ENCODE results near the gene PAQR8. TPM values are rescaled to one million over a fixed set of nuclear protein-coding genes. Genes with fewer than 3 reads are reported as not detected.

PAQR8 gene
- total and polyA plus RNA-seq, 7 donors, result 0.39 to 1.3 (median 0.68) TPM

- no peak for DNase-seq
- H3K4me1 ChIP-seq, result no peaks in the 10 kb centered on the region
- peaks cover 2% of the 10 kb centered on the region for H3K9me3 ChIP-seq
- TF ChIP-seq CTCF (IDR thresholded peaks at IDR 0.05), result no peak
- WGBS, 3 donors, result 69 to 89% (median 87%) methylated on average over 2 of the region's 2 CpGs
- intact Hi-C loops (cut with DNase I), result no loop called here
- peaks cover 0 to 6% of the 10 kb centered on the region in 2 donors for H3K36me3 ChIP-seq (ENCODE audit: insufficient read depth in 1 of 2, low read depth in 1 of 2)
- no peak overlapping the region for H3K4me3 ChIP-seq
- H3K27ac ChIP-seq, result no peak overlapping the region
- H3K27me3 ChIP-seq (ENCODE audit: insufficient read depth in 3 of 3, low read length in 2 of 3), result no peaks in the 10 kb centered on the region
- ATAC-seq, result no peak
These were observed 92.6 kb downstream of the PAQR8 start for GRCh38 chr6:52454556-52454955.

- 93 to 99% (median 97%) methylated on average over 2 of the region's 2 CpGs for WGBS, 3 donors
- Histone ChIP-seq H3K27me3 (ENCODE audit: insufficient read depth in 3 of 3, low read length in 2 of 3) (no peaks in the 10 kb centered on the region), H3K27ac (no peak overlapping the region), H3K9me3 (no peaks in the 10 kb centered on the region), H3K4me3 (no peak overlapping the region), H3K4me1 (no peaks in the 10 kb centered on the region), H3K36me3 (ENCODE audit: insufficient read depth in 1 of 2, low read depth in 1 of 2) (peaks cover 0 to 6% of the 10 kb centered on the region in 2 donors)
- ATAC-seq (no peak), DNase-seq (no peak)
- intact Hi-C loops (cut with DNase I), result no loop called here
- TF ChIP-seq CTCF (IDR thresholded peaks at IDR 0.05), result no peak
These were observed 95.1 kb downstream of the PAQR8 start for GRCh38 chr6:52457096-52457495.

Other genes starting within 250 kb of the PAQR8 start
- not detected for gene IL17A, start 175.8 kb upstream of the PAQR8 start, total RNA-seq
- gene IL17A, start 175.8 kb upstream of the PAQR8 start, polyA plus RNA-seq, result not detected
- not detected for gene IL17F, start 117.7 kb upstream of the PAQR8 start, total RNA-seq
- not detected for gene IL17F, start 117.7 kb upstream of the PAQR8 start, polyA plus RNA-seq
- gene MCM3, start 77.4 kb upstream of the PAQR8 start, total RNA-seq, result 10 to 100 TPM in 3 of 4 donors, 1 to 10 TPM in 1; 7.6 to 17.3 (median 11.1) TPM
- gene MCM3, start 77.4 kb upstream of the PAQR8 start, polyA plus RNA-seq, result 10 to 100 TPM in 2 of 3 donors, 1 to 10 TPM in 1; 9.6 to 25.0 (median 11.7) TPM
- 1 to 10 TPM; 1.5 to 2.1 (median 1.7) TPM for gene EFHC1, start 58.2 kb downstream of the PAQR8 start, total RNA-seq
- gene EFHC1, start 58.2 kb downstream of the PAQR8 start, polyA plus RNA-seq, result 1 to 10 TPM; 2.0 to 3.9 (median 3.0) TPM
- 1 to 10 TPM; 3.4 to 5.7 (median 4.5) TPM for gene TRAM2, start 214.9 kb downstream of the PAQR8 start, total RNA-seq
- 1 to 10 TPM; 2.1 to 4.5 (median 3.0) TPM for gene TRAM2, start 214.9 kb downstream of the PAQR8 start, polyA plus RNA-seq